K562 (cell line): ENCODE data around the gene FTH1. TPM values are rescaled to one million over a fixed set of nuclear protein-coding genes. Genes with fewer than 3 reads are reported as not detected.
A peak's percentile ranks its signal among the peaks of the same experiment; 100 is the strongest.

Experiments
- CHD7 ChIP-seq: fragments of 200-600 bp; sonication (generic); IDR thresholded peaks from one replicate; pipeline ENCODE4 v1.6.1; 2012; ENCODE audit warnings: mild to moderate bottlenecking, low read depth, low read length, inconsistent platforms
- GTF2A2 ChIP-seq: IDR thresholded peaks from 2 replicates; pipeline ENCODE4 v1.6.1; 2016; ENCODE audit warnings: mild to moderate bottlenecking, missing genetic modification characterization, missing compliant biosample characterization
- HNRNPUL1 ChIP-seq: fragments of 200-400 bp; formaldehyde crosslinking; IDR thresholded peaks from 2 replicates; pipeline ENCODE4 v1.6.1; 2017; ENCODE audit warnings: low read length
- LCOR ChIP-seq: sonication (generic); formaldehyde crosslinking; IDR thresholded peaks from 2 replicates; pipeline ENCODE4 v1.8.0; 2022; ENCODE audit warnings: mild to moderate bottlenecking, missing genetic modification reagents
- NFIC ChIP-seq: fragments of 450-650 bp; IDR thresholded peaks from 2 replicates; pipeline ENCODE4 v1.6.1; 2017; ENCODE audit warnings: mild to moderate bottlenecking, inconsistent platforms
- PHB ChIP-seq: fragments of 250-450 bp; sonication (Bioruptor Pico); IDR thresholded peaks from 2 replicates; pipeline ENCODE4 v1.5.0; 2021
- RAD51 ChIP-seq: fragments of 450-650 bp; IDR thresholded peaks from 2 replicates; pipeline ENCODE4 v1.7.1; 2016; ENCODE audit warnings: low read depth, mild to moderate bottlenecking, borderline replicate concordance
- SIN3A ChIP-seq, 2 experiments: fragments of 150-350 bp in 1 of 2; IDR thresholded peaks; 2 replicates each; pipeline ENCODE4 v1.6.1; 2011 to 2016; ENCODE audit warnings: borderline replicate concordance in 2 of 2, low read depth in 2 of 2, low read length in 2 of 2, mild to moderate bottlenecking in 2 of 2, moderate library complexity in 2 of 2; ENCODE audit not compliant: control insufficient read depth in 1 of 2
- SRSF3 ChIP-seq: fragments of 200-400 bp; formaldehyde crosslinking; IDR thresholded peaks from 2 replicates; pipeline ENCODE4 v1.6.1; 2016; ENCODE audit warnings: mild to moderate bottlenecking, low read length, moderate library complexity; ENCODE audit not compliant: insufficient read depth
- ZBTB26 ChIP-seq: fragments of 450-650 bp; formaldehyde crosslinking; IDR thresholded peaks from 2 replicates; pipeline ENCODE4 v1.4.0; 2022; ENCODE audit warnings: missing genetic modification characterization
- ZKSCAN8 ChIP-seq: fragments of 200-800 bp; sonication (Bioruptor generic); IDR thresholded peaks from 2 replicates; pipeline ENCODE4 v1.6.1; 2016; ENCODE audit warnings: missing genetic modification characterization, missing compliant biosample characterization
- ZNF699 ChIP-seq: fragments of 250-450 bp; sonication (Bioruptor Pico); IDR thresholded peaks from 2 replicates; pipeline ENCODE4 v1.8.0; 2021; ENCODE audit warnings: mild to moderate bottlenecking, moderate library complexity; ENCODE audit not compliant: insufficient replicate concordance
- ZNF717 ChIP-seq: fragments of 250-450 bp; sonication (Bioruptor Pico); IDR thresholded peaks from 2 replicates; pipeline ENCODE4 v1.5.0; 2021
- polyA plus RNA-seq, 8 experiments: library from polyadenylated mRNA; depleted of rRNA in 4 of 8; stranded (reverse) in 5 of 8; unstranded in 3 of 8; fragments of >200 nt; fragmentation: Nextera tagmentation in 2 of 8; fragmentation: Illumina TruSeq in 1 of 8; extraction: Ambion mirVana in 2 of 8; extraction: Trizol in 1 of 8; gene quantifications; 2 replicates each; pipeline versions ENCODE4 v1.2.1 to v1.2.3, GENCODE V29; 2011 to 2014; ENCODE audit warnings: inconsistent platforms in 1 of 8, missing spikeins in 1 of 8
- total RNA-seq, 7 experiments: library from RNA; depleted of rRNA in 6 of 7; stranded (reverse); fragments of >200 nt in 6 of 7; fragmentation: Illumina TruSeq in 2 of 7; extraction: Trizol in 2 of 7; gene quantifications; 2 replicates each; pipeline versions ENCODE4 v1.2.1 to v1.2.3, GENCODE V29; 2011 to 2021; ENCODE audit warnings: low replicate concordance in 1 of 7
- TF ChIP-seq, protein P1 (sequence below): fragments of 250-450 bp; sonication (Bioruptor Pico); IDR thresholded peaks from 2 replicates; pipeline ENCODE4 v1.5.0; 2021

FTH1 gene
- total and polyA plus RNA-seq, 9 of the 15 experiments (the other 6 are each of a cell fraction or from before 2014, with no cell fraction given) = 370 to 3,146 (median 802) TPM

GRCh38 chr11:61919705-61920631, 47.5 kb downstream of the FTH1 start (continued):
- TF ChIP-seq ZNF699 (CRISPR knock-in tag) (no peak), RAD51 (no peak), ZKSCAN8 (no peak), SRSF3 (no peak), HNRNPUL1 (no peak), ZBTB26 (no peak), CHD7 (no peak), LCOR (CRISPR knock-in tag) (peak; percentile 87), ZNF717 (CRISPR knock-in tag) (no peak), NFIC (peak; percentile 99), PHB (CRISPR knock-in tag) (no peak), GTF2A2 (tag) (no peak), SIN3A (IDR thresholded peaks at IDR 0.05; ENCODE audit: borderline replicate concordance in 2 of 2, control insufficient read depth in 1 of 2, low read depth in 2 of 2, low read length in 2 of 2) (no peak; a peak in 1 of 4 replicates)
- TF ChIP-seq, protein P1, sequence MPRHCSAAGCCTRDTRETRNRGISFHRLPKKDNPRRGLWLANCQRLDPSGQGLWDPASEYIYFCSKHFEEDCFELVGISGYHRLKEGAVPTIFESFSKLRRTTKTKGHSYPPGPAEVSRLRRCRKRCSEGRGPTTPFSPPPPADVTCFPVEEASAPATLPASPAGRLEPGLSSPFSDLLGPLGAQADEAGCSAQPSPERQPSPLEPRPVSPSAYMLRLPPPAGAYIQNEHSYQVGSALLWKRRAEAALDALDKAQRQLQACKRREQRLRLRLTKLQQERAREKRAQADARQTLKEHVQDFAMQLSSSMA (CRISPR knock-in tag) = 0 out of 2 replicates have a peak, but pooled peaks have one; percentile 16
